GM19395 (cell line): ENCODE data around the gene ACAD10.
A peak's percentile ranks its signal among the peaks of the same experiment; 100 is the strongest.

Experiments used
- ATAC-seq: cut with Tn5 transposase; IDR thresholded peaks from one replicate; pipeline ENCODE4 v1.9.1; 2021; ENCODE audit warnings: mild to moderate bottlenecking, moderate library complexity; ENCODE audit not compliant: unreplicated experiment

The ACAD10 gene

DNA sequence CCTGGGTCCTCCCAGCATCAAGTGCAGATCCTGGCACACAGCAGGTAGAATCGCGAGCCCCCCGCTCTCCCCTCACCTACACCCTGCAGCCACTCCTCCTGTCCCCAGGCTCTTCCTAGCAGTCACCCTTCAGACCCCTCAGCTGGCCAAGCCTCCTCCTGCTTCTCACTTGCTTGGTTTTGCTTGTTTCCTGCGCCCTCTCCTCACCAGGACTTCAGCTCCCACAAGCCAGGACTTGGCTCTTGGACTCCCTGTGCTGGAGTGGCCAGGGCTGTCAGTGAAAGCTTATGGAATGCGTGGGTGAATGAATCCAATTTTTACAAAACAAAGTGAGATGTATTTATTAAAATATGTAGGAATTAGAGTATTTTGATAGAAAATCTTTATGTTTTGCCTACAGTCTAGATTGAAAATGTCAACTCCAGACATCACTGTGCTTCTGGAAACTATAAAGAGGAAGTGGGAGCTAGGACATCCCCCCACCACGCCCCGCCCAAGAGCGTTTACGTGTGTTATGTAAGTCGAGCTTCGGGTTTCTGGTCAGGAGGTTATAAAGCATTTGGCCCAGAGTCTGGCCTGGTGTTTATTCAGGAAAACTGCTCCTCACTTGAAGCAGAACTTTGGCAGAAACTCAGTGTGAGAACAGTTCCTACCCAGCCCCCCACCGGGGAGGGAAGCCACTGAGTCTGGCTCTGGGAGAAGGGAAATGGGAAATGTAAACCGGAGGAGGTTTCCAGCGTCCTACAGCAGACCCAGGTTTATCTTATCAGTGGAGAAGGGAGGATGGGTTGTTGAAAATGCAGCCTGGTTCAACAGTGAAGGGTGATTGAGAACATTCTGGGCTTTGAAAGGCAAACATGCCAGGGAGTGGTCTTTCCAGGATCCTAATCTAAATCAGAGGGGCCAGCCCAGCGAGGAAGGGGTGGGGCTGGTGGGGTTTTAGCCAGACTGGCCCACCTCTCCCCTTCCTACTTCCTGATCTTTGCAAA, 89.6 kb downstream of the ACAD10 start:
- peak; percentile 67 for ATAC-seq

- ATAC-seq: no peak
Measured at GRCh38 chr12:111776836-111777344, 91.0 kb downstream of the ACAD10 start.

DNA sequence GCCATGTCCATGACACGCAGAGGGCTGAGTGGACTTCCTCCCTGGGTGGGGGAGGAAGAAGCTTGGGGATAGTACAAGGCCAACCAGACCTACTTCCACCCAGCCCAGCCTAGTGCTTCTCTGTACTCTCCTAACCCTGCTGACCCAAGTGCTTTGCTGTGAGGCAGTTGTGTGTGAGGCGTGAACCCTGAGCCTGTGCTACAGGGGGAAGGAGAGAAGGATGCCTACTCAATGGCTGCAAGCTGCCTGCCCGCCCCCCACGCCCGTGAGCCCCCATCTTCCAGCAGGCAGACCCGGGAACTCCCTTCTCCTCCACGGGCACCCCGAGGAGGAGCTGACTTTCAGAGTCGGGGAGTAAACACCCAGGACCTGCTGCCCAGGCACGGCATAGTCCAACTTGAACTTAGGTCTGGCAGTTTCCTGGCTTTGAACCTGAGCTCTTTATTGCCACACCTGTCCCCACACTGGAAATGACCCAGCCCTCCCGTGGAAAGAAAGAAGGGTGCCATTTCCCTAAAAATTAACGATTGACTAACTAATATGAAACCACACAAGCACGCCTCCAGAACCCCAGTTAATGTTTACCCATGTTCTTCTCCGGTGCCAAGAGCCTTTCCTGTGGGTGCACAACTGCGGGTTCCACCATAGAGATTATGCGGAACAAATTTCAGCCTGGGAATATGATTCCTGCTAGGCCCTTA, 91.6 kb downstream of the ACAD10 start:
- ATAC-seq: no peak

- no peak for ATAC-seq
Measured at GRCh38 chr12:111780166-111780565, 94.3 kb downstream of the ACAD10 start.

GRCh38 chr12:111780615-111781014, 94.8 kb downstream of the ACAD10 start:
- no peak for ATAC-seq

DNA sequence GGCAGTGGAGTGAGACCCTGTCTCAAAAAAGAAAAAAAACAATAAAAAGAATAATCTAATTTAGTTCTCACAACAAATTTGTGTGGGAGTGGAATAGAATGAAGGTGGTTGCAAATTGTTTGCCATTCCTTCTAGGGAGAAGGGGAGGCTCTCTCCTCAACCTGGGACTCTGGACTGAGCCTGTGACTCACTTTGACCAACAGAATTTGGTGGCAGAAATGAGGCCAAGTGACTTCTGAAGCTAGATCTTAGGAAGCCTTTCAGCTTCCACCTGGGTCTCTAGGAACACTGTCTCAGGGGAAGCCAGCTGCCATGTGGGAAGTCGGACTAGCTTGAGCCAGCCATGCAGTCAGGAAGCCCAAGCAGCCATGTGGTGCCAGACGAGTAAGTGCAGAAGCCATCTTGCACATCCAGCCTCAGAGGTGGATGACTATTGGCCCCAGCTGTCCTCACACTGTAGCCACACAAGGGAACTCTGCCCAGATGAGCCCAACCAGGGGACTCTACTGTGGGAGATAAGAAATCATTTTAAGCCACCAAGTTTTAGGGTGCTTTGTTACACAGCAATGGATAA, 95.3 kb downstream of the ACAD10 start:
- ATAC-seq: no peak

GRCh38 chr12:111783046-111783445, 97.2 kb downstream of the ACAD10 start:
- ATAC-seq: no peak

DNA sequence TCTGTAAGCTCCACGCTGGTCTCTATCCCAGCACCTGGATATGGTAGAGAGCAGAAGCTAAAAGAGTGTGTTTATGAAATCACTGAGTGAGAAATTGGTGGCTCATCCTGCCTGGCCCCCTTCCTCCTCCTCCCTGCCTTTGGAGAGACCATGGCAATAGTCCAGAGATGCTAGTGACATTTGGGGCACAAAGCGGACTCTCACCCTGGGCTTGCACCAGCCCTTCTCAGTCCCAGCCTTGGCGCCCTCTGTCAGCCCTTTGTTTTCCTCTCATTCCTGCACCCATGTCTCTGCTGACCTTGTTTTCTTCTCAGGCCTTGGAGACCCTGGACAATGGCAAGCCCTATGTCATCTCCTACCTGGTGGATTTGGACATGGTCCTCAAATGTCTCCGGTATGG, 99.1 kb downstream of the ACAD10 start:
- no peak for ATAC-seq

DNA sequence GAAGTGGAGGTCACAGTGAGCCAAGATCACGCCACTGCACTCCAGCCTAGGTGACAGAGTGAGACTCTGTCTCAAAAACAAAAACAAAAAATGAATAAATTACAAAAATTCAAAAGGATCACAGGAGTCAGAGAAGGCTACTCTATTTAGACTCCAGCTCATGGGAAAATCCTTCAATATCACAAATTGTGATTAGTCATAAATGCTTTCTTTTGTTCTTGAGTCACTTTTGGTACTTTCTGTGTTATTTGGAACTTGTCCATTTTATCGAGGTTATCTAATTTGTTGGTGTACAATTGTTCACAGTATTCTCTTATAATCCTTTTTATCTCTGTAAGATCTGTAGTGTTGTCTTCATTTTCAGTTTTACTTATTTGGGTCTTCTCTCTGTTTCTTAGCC, 99.8 kb downstream of the ACAD10 start:
- ATAC-seq: no peak

GRCh38 chr12:111788178-111788654, 102.4 kb downstream of the ACAD10 start:
- no peak for ATAC-seq

GRCh38 chr12:111789779-111790178, 103.9 kb downstream of the ACAD10 start:
- no peak for ATAC-seq

DNA sequence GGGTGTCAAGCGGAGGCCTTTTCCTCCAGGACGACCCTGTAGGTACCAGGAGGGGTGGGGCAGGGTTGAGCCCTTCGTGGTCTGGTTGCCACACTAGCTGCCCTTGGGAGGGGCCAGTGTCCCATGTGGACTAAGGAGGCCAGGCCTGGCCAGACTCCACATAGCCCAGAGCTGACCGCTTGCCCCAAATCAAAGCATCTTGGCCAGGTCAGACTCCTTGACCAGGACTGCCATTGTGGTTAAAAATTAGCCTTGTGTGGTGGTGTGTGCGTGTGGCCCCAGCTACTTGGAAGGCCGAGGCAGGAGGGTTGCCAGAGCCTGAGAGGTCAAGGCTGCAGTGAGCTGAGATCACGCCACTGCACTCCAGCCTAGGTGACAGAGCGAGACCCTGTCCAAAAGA, 105.7 kb downstream of the ACAD10 start:
- ATAC-seq: no peak

GRCh38 chr12:111792155-111792855, 106.5 kb downstream of the ACAD10 start:
- no peak for ATAC-seq

GRCh38 chr12:111792856-111793235, 107.0 kb downstream of the ACAD10 start:
- no peak for ATAC-seq

- ATAC-seq: no peak
Measured at GRCh38 chr12:111798182-111798581, 112.3 kb downstream of the ACAD10 start.

- ATAC-seq: no peak
Measured at GRCh38 chr12:111799758-111800157, 113.9 kb downstream of the ACAD10 start.

DNA sequence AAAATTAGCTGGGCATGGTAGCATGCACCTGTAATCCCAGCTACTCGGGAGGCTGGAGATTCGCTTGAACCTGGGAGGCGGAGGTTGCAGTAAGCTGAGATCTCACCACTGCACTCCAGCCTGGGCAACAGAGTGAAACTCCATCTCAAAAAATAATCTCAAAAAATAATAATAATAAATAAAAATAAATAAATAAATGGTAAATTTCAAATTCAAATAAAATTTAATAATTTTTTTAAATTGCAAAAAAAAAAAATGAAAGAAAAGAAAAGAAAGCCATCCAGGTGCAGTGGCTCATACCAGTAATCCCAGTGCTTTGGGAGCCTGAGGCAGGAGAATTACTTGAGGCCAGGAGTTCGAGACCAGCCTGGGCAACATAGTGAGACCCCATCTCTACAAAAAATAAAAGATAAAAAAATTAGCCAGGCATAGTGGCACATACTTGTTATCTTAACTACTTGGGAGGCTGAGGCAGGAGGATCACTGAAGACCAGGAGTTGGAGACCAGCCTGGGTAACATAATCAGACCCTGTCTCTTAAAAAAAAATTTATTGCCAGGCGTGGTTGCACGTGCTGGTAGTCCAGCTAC, 117.3 kb downstream of the ACAD10 start:
- no peak for ATAC-seq

- no peak for ATAC-seq
Measured at GRCh38 chr12:111803851-111804250, 118.0 kb downstream of the ACAD10 start.

GRCh38 chr12:111806304-111806703, 120.5 kb downstream of the ACAD10 start:
- ATAC-seq: no peak
